GM13977 (cell line): ENCODE measurements around the gene ROR1.

Experiments used
- DNase-seq: peaks from one replicate; pipeline ENCODE4 v3.0.0; 2012; ENCODE audit warnings: low spot score
- CTCF ChIP-seq: IDR thresholded peaks from 2 replicates; pipeline ENCODE4 v1.5.1; 2012; ENCODE audit warnings: mild to moderate bottlenecking, control low read depth; ENCODE audit not compliant: insufficient read depth; ENCODE audit errors: extremely low read depth, missing control alignments
- in situ Hi-C: fragments of 300-500 bp; cut with MboI; formaldehyde crosslinking; loops from one replicate; pipeline ENCODE4 v1.12.0; 2022; ENCODE audit warnings: low sequenced_read_pairs, low pct_unique_long_range_greater_than_20kb, mixed read lengths, inconsistent platforms; ENCODE audit not compliant: unreplicated experiment

Gene ROR1

GRCh38 chr1:63882048-63882704 is 108.4 kb downstream of the ROR1 start:
- DNase-seq, result no peak
- in situ Hi-C loops, result no loop called here
- TF ChIP-seq CTCF, result no peak

GRCh38 chr1:63883494-63884235 is 109.8 kb downstream of the ROR1 start:
- TF ChIP-seq CTCF, result no peak
- in situ Hi-C loops, result no loop called here

GRCh38 chr1:63884486-63884885 is 110.7 kb downstream of the ROR1 start:
- in situ Hi-C loops, result no loop called here
- no peak for DNase-seq
- no peak for TF ChIP-seq CTCF

More at GRCh38 chr1:63883494-63884235, 109.8 kb downstream of the ROR1 start:
- no peak for DNase-seq

- TF ChIP-seq CTCF, result no peak
- no peak for DNase-seq
- in situ Hi-C loops, result no loop called here
Observed at GRCh38 chr1:63885899-63886298, 112.1 kb downstream of the ROR1 start.

GRCh38 chr1:63886340-63886739 is 112.5 kb downstream of the ROR1 start:
- in situ Hi-C loops, result no loop called here
- no peak for DNase-seq
- no peak for TF ChIP-seq CTCF

- in situ Hi-C loops, result no loop called here
- DNase-seq, result no peak
- TF ChIP-seq CTCF, result no peak
Observed at GRCh38 chr1:63887809-63888208, 114.0 kb downstream of the ROR1 start.
